Urinary bladder (tissue), 4 donors: ENCODE measurements around the gene FHAD1. TPM values are rescaled to one million over a fixed set of nuclear protein-coding genes. Genes with fewer than 3 reads are reported as not detected.

ENCODE experiments used
- DNase-seq: peaks from one replicate; pipeline ENCODE4 v3.0.0-alpha.2; 2015; ENCODE audit errors: extremely low spot score
- H3K27ac ChIP-seq: one replicate; pipeline ENCODE4 v1.5.1; 2013; ENCODE audit warnings: low read depth, mild to moderate bottlenecking, moderate library complexity
- H3K36me3 ChIP-seq: one replicate; pipeline ENCODE4 v1.6.1; 2013; ENCODE audit warnings: mild to moderate bottlenecking, moderate library complexity; ENCODE audit not compliant: insufficient read depth
- H3K4me1 ChIP-seq: one replicate; pipeline ENCODE4 v1.6.1; 2013; ENCODE audit warnings: mild to moderate bottlenecking, moderate library complexity; ENCODE audit not compliant: insufficient read depth
- H3K4me3 ChIP-seq: one replicate; pipeline ENCODE4 v1.5.1; 2013; ENCODE audit warnings: low read depth, low read length
- WGBS: extraction: QIAGEN DNeasy Blood & Tissue Kit; methylation state at CpG from one replicate; pipeline ENCODE4 v1.1.7; 2013; 5-methylcytosine and 5-hydroxymethylcytosine counted together
- polyA plus RNA-seq: library from polyadenylated mRNA; stranded (reverse); fragments of 200-250 nt; gene quantifications from one replicate; pipeline ENCODE4 v1.2.3, GENCODE V29; 2013
- total RNA-seq: library from RNA; depleted of rRNA; stranded (reverse); fragments of >200 nt; gene quantifications from one replicate; pipeline ENCODE4 v1.2.3, GENCODE V29; 2014
- donor health status: healthy with polysubstance abuse.
- donor health status: healthy.

FHAD1 gene
- total and polyA plus RNA-seq, 2 donors: 0.38 to 2.0 TPM

DNA sequence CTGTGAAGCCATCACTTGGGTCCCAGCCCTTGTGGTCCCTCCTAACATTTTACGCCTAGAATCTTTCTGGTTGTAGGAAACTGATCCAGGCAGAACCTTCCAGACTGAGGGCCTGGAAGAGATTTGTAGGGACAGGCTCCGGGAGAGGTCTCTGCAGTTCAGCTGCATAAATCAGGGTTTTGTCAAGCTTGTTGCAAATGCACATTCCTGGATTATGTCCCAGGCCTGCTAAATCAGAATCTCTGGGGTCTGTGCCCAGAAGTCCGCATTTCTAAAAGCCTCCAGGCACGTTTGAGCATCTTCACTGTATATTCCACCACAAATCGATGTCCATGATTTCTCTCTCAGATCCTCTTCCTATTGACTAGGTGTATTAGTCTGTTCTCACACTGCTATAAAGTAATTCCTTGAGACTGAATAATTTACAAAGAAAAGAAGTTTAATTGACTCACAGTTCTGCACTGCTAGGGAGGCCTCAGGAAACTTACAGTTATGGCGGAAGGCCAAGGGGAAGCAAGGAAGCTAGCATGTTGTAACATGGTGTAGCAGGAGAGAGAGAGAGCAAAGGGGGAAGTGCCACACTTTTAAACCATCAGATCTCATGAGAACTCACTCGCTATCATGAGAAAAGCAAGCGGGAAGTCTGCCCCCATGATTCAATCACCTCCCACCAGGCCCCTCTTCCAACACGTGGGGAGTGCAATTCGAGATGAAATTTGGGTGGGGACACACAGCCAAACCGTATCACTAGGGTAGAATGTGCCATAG is 1.2 kb upstream of the FHAD1 start:
- H3K27ac ChIP-seq: no peak overlapping the region
- peaks cover 2% of the 10 kb centered on the region for H3K4me1 ChIP-seq
- no peak for DNase-seq
- H3K36me3 ChIP-seq: no peaks in the 10 kb centered on the region
- H3K4me3 ChIP-seq: no peak overlapping the region
- 37% methylated on average over 11 of the region's 11 CpGs for WGBS

DNA sequence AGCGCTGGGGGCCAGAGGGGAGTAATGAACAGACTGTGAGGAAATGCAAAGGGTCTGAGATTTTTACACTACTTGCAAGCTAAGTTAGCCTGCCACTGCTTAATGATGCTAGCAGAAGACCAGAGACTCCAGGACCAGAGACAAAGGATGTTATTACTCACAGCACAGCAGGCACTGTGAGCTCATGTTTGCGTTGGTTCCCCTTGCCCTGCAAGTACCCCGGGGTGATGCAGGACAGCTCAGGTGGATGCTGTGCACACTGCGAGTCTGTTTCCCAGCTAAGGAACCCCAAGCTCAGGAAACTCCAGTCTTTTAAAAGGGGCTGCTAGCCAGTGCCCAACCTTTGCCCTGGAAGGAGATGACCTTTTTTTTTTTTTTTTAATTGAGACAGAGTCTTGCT is 1.2 kb downstream of the FHAD1 start:
- Histone ChIP-seq H3K4me1 (peaks cover 2% of the 10 kb centered on the region), H3K36me3 (no peaks in the 10 kb centered on the region), H3K4me3 (no peak overlapping the region), H3K27ac (no peak overlapping the region)
- 96% methylated on average over 4 of the region's 4 CpGs for whole genome bisulfite sequencing
- DNase-seq: no peak

DNA sequence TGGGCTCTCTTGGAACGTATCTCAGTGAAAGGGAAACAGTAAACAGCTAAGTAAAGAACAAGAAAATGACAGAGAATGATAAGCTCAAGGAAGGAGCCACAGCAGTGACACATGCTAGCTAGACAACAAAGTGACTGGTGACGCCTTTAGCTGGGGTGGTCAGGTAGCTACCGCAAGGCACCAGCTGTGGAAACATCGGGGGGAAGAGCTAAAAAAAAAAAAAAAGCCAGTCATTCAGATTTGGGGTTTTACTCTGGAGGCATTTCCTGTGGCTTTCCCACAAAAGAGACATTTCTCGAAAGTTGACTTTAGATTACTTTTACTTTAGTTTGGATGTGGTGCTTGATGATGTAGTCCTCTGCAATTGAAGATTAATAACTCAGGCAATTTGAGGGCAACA is 2.1 kb downstream of the FHAD1 start:
- DNase-seq: no peak
- Histone ChIP-seq H3K4me3 (no peak overlapping the region), H3K4me1 (peaks cover 2% of the 10 kb centered on the region), H3K27ac (no peak overlapping the region), H3K36me3 (no peaks in the 10 kb centered on the region)
- WGBS: 63% methylated on average over 5 of the region's 5 CpGs

DNA sequence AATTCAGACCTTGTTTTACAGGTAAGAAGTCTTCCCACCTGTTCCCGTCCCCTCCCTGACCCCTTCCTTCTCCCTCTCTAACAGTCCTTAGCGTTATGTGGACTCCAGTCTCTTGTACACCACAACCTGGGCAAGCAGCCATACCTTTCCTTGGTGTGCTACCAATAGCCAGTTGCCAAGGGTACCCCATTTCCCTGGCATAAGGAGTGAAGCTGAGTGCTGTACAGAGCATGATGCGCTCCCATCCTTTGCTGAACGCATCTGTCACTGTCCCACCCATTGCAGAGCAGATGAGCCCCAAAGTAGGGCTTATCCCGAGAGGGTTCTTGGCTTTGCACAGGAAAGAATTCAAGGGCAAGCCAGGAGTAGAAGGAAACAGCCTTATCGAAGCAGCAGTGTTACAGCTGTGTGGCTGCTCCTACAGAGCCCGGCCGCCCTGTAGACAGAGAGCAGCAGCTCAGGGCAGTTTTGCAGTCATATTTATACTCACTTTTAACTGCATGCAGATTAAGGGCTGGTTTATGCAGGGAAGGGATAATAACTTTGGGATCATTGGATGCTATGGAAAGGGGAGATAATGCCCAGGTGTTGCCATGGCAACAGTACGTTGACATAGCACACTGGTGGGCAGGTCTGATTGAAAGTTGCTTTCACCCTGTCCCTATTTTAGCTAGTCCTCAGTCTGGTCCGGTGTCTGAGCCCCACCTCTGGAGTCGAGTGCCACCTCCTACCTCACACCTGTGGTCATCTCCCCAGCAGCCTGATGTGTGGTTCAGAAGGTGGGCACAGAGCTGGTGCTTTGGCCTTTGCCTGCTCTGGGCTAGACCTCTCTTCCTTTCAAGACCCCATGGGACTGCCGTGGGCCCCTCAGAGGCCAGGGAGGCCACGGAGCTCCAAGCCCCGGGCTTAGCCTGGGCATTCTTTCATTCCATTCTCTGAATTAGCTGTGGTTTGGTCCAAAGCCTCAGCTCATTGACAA is 5.1 kb downstream of the FHAD1 start:
- Histone ChIP-seq H3K4me3 (no peak overlapping the region), H3K27ac (no peak overlapping the region), H3K4me1 (peaks cover 2% of the 10 kb centered on the region), H3K36me3 (no peaks in the 10 kb centered on the region)
- WGBS: 84% methylated on average over 14 of the region's 14 CpGs
- no peak for DNase-seq

DNA sequence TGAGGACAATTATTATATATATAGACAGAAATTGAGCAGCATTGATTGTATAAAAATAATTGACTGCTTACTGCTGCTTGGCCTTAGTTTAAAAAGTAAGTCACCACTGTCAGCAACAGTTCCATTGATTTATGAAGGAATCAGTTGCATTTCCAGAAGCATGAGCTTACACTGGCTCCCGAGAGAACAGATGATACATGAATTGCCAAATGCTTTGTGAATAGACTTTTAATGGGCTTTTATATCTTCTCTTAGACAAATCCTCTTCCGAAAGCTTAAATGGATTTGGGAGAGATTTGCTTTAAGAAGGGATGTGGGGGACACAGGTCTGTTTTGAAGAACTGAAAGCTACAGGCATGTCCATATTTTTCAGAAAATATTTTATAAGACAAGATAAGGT is 7.5 kb downstream of the FHAD1 start:
- no peaks in the 10 kb centered on the region for H3K4me1 ChIP-seq
- H3K27ac ChIP-seq: no peak overlapping the region
- WGBS: 26% methylated on average over 2 of the region's 2 CpGs
- DNase-seq: no peak
- no peak overlapping the region for H3K4me3 ChIP-seq
- H3K36me3 ChIP-seq: no peaks in the 10 kb centered on the region

DNA sequence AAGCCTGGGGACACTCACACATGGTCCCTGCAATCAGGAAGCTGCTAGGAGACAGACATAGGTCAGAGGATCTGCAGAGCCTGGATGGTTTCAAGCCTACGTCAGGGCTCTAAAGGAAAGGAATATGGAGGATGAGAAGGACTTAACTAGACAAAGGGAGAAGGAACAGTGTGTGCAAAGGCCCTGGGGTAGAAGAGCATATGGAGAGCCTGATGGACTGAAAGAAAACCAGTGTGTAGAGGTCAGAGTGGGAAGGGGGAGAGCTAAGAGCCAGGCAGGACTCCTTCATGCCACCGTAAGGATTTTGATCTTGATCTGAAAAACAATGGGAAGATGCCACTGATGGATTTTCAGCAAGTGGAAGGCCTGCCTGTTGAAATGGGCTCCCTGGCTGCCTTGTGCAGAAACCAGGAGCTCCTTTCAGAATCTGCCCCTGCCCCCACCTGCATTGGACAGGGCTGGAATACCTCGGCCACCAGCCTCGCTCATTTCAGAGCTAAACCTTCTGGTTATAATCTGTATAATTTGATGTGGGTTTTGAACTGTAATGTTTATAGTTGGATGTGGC is 8.6 kb downstream of the FHAD1 start:
- Histone ChIP-seq H3K4me3 (no peak overlapping the region), H3K27ac (no peak overlapping the region), H3K36me3 (no peaks in the 10 kb centered on the region), H3K4me1 (no peaks in the 10 kb centered on the region)
- 61% methylated on average over 4 of the region's 4 CpGs for WGBS
- DNase-seq: no peak

DNA sequence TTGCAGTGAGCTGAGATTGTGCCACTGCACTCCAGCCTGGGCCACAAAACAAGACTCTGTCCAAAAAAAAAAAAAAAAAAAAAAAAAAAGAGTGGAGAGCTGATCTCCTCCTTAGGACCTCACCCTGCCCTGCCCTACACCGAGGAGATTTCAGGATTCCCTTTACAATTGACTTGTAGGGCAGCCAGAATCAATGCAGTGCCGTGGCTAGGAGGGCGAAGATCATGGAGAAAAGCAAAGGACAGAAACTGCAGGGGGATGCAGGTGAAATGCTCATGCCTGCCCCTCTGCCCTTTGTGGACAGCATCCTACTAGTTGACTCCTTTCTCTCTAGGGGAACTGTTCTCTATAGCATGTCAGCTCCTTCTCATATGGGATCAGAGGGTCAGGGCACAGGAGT is 9.6 kb downstream of the FHAD1 start:
- Histone ChIP-seq H3K36me3 (no peaks in the 10 kb centered on the region), H3K27ac (no peak overlapping the region), H3K4me3 (no peak overlapping the region), H3K4me1 (no peaks in the 10 kb centered on the region)
- WGBS: 97% methylated on average over 3 of the region's 3 CpGs
- no peak for DNase-seq

DNA sequence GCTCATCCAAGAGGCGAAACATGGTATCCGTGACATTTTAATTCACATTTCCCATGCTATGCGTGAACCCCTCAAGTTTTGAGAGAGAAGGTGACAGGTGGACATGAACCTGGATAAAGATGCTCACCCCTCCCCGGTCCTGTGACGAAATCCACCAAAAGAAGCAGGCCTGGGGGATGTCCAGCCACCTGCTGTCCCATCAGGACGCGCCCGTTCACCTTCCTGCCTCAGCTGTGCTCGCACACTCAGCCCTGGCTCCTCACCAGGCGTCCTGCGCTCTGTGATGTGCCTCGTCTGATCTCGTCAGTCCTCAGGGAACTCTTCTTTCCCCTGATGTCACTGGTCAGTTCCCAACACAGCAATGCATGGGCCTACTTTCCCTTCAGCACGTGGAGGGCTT is 10.3 kb downstream of the FHAD1 start:
- no peaks in the 10 kb centered on the region for H3K4me1 ChIP-seq
- no peak overlapping the region for H3K27ac ChIP-seq
- no peaks in the 10 kb centered on the region for H3K36me3 ChIP-seq
- no peak overlapping the region for H3K4me3 ChIP-seq
- WGBS: 91% methylated on average over 14 of the region's 14 CpGs
- no peak for DNase-seq

DNA sequence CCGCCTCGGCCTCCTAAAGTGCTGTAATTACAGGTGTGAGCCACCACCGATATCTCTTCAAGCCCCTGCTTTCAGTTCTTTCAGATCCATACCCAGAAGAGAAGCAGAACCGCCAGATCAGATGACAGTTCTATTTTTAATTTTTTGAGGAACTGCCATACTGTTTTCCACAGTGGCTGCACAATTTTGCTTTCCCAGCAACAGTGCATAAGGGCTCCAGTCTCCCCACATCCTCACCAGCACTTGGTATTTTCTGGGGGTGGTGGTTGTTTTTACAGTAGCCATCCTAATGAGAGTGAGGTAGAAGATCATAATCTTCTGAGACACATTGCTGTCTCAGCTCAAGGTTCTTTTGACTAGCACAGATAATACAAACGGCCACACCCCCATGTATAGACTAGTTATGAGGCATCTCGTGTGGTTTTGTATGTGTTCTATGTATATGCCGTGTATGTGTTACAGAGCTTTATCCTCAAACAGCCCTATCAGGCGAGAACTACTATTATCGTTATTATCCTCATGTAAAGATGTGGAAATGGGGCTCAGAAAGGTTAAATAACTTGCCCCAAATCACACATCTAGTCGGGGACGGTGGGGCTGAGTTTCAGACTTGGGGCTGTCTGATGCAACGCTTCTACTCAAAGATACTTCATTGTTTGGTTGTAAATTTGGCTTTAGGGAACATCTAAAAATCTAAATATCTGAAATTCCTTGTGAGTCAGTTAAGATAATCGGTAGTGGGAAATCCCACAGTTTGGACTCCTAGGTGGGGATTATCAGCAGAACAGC is 12.0 kb downstream of the FHAD1 start:
- no peak for DNase-seq
- H3K27ac ChIP-seq: no peak overlapping the region
- no peak overlapping the region for H3K4me3 ChIP-seq
- no peaks in the 10 kb centered on the region for H3K36me3 ChIP-seq
- no peaks in the 10 kb centered on the region for H3K4me1 ChIP-seq
- WGBS: 68% methylated on average over 13 of the region's 13 CpGs

DNA sequence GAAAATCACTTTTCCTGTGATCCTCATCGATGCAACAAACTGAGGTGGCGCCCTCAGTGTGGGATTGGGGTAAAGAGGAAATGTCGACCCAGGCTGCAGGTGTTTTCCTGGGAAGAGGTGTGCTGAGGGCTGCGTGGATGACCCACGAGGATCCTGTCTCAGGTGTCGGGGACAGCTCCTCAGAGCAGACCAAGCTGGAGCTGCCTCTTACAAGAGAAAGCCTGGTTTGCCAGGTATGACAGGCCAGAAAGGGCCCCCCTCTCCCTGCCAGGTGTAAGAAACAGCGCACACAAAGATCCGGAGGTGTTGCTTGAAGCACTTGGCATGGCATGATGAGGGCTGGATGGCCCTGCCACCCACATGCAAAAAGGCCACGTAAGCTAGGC is 12.6 kb downstream of the FHAD1 start:
- no peak for DNase-seq
- H3K27ac ChIP-seq: no peak overlapping the region
- no peaks in the 10 kb centered on the region for H3K4me1 ChIP-seq
- H3K4me3 ChIP-seq: no peak overlapping the region
- no peaks in the 10 kb centered on the region for H3K36me3 ChIP-seq
- 90% methylated on average over 9 of the region's 9 CpGs for WGBS

DNA sequence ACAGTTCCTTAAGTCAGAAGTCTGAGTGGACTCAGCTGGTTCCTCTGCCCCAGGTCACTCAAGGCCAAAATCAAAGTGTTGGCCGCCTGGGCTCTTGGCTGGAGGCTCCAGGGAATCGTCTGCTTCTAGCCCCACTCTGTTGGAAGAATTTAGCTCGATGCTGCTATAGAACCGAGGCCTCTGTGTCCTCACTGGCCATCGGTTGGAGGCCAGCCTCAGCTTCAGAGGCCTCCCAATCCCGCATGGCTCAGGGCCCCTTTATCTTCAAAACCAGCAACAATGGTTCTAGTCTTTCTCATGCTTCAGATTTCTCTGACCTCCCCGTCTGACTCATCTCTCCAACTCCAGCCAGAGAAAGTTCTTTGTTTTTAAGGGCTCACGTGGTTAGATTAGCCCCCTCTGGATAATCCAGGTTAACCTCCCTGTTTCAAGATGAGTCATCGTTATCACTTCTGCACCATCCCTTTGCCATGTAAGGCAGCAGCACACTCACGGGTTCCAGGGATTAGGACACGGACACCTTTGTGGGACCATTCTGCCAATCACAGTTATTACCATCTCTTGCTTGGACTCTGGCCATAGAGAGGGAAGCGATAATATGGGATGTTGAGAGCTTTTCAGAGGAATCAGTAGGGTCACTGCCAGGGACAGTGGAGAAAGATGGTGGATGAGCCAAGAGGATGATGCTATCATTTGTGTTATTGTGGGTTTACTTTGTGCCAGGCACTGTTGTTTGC is 13.6 kb downstream of the FHAD1 start:
- H3K36me3 ChIP-seq: no peaks in the 10 kb centered on the region
- H3K27ac ChIP-seq: no peak overlapping the region
- H3K4me1 ChIP-seq: no peaks in the 10 kb centered on the region
- H3K4me3 ChIP-seq: no peak overlapping the region
- WGBS: 33% methylated on average over 12 of the region's 12 CpGs
- no peak for DNase-seq

DNA sequence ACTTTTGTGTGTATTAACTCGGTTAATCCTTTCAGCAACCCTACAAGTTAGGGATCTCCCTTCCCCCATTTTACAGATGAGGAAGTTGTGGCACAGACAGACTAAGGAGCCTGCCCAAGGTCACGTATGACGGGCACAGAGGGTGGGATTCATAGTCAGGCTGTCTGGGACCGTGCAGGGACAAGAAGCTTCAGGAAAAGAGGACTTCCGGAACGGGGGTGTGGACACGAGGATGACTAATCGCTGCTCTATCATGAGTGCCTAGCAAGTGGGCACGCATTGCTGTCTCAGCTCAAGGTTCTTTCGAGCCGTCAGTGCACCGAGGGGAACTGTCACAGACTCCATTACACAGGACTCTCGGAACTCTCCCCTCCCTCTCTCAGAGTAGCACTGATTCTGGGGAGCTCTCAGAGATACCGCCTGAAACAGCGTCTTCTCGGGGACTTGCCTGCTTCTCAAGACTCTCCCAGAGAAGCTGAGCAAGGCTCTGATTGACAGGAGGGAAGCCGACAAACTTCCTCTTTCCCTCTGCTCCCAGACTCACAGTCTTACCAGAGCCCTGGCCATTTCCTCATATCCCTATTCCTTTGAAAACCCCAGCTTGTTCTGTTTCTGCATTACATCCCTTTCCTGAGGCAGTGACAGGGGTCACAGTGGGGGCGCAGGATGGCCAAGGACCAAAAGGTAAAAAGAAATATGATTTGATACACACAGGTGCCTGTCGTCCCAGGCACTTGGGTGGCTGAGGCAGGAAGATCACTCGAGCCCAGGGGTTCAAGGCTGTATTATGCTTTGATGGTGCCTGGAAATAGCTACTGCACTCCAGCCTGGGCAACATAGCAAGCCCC is 14.4 kb downstream of the FHAD1 start:
- H3K36me3 ChIP-seq: no peaks in the 10 kb centered on the region
- no peaks in the 10 kb centered on the region for H3K4me1 ChIP-seq
- WGBS: 43% methylated on average over 20 of the region's 20 CpGs
- no peak overlapping the region for H3K4me3 ChIP-seq
- DNase-seq: no peak
- H3K27ac ChIP-seq: no peak overlapping the region
